Choroid plexus epithelial cell (primary cell): ENCODE data around the gene CASP2.

Experiments used
- DNase-seq: peaks from one replicate; pipeline ENCODE4 v3.0.0-alpha.2; 2010; ENCODE audit warnings: low read depth
- H3K4me3 ChIP-seq: 2 replicates; pipeline ENCODE4 v1.5.1; 2011; ENCODE audit warnings: low read depth, mild to moderate bottlenecking, control low read depth, low read length, moderate library complexity
- TF ChIP-seq, protein P1 (sequence below): conservative IDR thresholded peaks from 2 replicates; pipeline ENCODE4 v1.5.1; 2011; ENCODE audit warnings: low read depth, mild to moderate bottlenecking, control low read depth, inconsistent platforms, low read length, moderate library complexity

Gene CASP2

DNA sequence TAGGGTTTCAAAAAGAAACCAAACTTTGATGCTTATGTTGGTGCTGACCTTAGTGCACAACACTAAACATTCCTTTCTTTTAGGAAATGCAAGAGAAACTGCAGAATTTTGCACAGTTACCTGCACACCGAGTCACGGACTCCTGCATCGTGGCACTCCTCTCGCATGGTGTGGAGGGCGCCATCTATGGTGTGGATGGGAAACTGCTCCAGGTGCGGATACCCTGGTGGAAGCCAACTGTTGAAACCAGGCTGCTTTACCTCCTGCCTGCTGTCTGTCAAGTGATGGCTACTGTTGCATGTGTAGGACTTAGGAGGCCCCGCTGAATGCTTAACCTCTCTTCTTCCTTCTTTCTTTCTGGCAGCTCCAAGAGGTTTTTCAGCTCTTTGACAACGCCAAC is 11.7 kb downstream of the CASP2 start:
- TF ChIP-seq, protein P1, sequence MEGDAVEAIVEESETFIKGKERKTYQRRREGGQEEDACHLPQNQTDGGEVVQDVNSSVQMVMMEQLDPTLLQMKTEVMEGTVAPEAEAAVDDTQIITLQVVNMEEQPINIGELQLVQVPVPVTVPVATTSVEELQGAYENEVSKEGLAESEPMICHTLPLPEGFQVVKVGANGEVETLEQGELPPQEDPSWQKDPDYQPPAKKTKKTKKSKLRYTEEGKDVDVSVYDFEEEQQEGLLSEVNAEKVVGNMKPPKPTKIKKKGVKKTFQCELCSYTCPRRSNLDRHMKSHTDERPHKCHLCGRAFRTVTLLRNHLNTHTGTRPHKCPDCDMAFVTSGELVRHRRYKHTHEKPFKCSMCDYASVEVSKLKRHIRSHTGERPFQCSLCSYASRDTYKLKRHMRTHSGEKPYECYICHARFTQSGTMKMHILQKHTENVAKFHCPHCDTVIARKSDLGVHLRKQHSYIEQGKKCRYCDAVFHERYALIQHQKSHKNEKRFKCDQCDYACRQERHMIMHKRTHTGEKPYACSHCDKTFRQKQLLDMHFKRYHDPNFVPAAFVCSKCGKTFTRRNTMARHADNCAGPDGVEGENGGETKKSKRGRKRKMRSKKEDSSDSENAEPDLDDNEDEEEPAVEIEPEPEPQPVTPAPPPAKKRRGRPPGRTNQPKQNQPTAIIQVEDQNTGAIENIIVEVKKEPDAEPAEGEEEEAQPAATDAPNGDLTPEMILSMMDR = peak; percentile 78
- no peak overlapping the region for H3K4me3 ChIP-seq
- peak; percentile 45 for DNase-seq

DNA sequence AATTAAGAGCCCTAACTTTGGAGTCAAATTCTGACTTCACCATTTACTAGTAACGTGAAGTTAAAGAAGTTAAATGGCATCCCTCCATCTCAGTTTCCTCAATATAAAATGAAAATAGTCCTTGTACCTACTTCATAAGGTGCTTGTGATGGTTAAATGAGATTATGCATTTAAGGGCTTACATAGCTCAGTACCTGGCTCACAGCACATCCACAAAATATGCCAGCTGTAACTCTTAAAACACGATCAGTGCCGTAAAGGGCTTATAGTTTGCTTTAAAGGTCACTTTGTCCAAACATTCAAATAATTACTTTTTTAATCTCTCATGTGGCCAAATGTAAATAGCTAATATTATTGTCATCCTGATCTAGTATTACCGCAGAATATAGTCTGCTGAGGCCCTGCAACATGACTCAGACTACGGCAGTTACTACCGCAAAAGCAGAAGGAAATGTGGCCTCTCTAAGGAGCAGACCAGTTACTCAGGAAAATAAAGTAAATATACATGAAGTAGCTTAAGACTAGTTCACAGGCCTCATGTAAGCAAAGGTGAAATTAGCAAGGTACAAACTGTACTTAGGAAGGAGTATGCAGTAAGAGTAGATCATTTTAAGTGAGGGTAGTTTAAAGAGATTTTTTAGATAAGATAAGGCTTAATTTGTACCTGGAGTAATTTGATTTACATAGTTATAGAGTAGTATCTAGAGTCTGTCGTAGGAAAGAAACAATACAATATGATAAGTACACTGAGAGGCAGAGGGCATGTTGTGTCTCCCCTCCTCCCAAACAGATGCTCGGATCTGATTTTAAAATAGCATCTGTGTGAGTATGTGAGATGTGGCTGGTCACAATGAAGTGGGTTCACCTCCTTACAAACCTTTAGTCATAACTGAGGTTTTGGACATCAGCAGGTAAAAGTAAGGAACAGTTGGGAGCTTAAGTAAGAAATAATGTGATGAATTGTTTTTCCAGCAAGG is 13.1 kb downstream of the CASP2 start:
- TF ChIP-seq, protein P1 = no peak
- no peak overlapping the region for H3K4me3 ChIP-seq
- peak; percentile 69 for DNase-seq

DNA sequence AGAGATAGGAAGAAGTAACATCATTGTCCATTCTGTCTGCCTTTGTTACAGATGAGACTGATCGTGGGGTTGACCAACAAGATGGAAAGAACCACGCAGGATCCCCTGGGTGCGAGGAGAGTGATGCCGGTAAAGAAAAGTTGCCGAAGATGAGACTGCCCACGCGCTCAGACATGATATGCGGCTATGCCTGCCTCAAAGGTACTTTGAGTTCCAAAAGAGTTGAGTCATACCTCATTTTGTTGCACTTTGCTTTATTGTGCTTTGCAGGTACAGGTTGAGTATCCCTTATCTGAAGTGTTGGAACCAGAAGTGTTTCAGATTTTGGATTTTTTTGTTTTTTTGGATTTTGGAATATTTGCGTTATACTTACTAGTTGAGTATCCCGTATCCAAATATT is 15.6 kb downstream of the CASP2 start:
- no peak overlapping the region for H3K4me3 ChIP-seq
- TF ChIP-seq, protein P1 = no peak
- DNase-seq = no peak

DNA sequence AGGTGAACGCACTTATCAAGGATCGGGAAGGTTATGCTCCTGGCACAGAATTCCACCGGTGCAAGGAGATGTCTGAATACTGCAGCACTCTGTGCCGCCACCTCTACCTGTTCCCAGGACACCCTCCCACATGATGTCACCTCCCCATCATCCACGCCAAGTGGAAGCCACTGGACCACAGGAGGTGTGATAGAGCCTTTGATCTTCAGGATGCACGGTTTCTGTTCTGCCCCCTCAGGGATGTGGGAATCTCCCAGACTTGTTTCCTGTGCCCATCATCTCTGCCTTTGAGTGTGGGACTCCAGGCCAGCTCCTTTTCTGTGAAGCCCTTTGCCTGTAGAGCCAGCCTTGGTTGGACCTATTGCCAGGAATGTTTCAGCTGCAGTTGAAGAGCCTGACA is 16.8 kb downstream of the CASP2 start:
- DNase-seq = no peak
- H3K4me3 ChIP-seq = no peak overlapping the region
- TF ChIP-seq, protein P1 = no peak

DNA sequence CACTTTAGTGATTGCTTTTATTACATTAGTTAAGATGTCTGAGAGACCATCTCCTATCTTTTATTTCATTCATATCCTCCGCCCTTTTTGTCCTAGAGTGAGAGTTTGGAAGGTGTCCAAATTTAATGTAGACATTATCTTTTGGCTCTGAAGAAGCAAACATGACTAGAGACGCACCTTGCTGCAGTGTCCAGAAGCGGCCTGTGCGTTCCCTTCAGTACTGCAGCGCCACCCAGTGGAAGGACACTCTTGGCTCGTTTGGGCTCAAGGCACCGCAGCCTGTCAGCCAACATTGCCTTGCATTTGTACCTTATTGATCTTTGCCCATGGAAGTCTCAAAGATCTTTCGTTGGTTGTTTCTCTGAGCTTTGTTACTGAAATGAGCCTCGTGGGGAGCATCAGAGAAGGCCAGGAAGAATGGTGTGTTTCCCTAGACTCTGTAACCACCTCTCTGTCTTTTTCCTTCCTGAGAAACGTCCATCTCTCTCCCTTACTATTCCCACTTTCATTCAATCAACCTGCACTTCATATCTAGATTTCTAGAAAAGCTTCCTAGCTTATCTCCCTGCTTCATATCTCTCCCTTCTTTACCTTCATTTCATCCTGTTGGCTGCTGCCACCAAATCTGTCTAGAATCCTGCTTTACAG is 17.4 kb downstream of the CASP2 start:
- peak; percentile 81 for DNase-seq
- TF ChIP-seq, protein P1 = peak; percentile 92
- no peak overlapping the region for H3K4me3 ChIP-seq

DNA sequence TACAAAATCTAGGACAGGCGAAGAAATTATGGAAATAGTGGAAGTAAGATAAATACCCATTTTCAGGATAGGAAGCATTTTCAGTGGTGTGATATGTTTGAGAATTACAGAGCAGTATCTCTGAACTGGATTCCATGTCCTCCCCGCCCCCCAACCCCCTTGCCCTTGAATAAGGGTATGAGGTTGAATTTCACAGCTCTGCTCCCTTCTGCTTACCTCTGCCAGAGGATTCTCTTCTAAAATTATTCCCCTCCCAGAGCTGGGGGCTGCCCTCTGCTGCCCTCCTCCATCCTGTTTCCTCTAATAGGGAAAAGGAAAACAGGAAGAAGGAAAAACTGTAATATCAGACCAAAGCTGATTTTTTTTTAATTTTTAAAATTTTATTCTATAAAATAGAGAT is 20.5 kb downstream of the CASP2 start:
- no peak for DNase-seq
- TF ChIP-seq, protein P1 = no peak
- H3K4me3 ChIP-seq = no peak overlapping the region
